ENCODE measurements around the gene CAPS. TPM values are rescaled to one million over a fixed set of nuclear protein-coding genes. Genes with fewer than 3 reads are reported as not detected.

Gene CAPS
- total RNA-seq, 1 donor from 2014 or later, result 30.8 TPM

GRCh38 chr19:5933391-5934068, 19.5 kb downstream of the CAPS start:
- DNase-seq (ENCODE audit: low spot score), result no peak

DNA sequence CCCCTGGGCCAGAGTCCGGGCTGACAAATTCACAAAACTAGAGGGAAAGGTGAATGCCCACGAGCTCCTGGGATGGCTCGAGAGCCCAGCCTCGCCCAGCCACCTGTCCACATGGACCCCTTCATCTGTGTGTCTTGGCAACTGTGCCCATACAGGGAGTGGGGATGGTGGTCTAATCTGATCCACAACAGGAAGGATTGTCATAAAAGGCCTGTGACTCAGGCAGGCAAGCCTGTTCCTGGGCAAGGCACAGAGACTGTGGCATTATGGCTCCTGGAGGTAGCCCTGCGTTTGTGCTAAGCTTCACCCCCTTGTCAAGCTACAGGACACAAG, 20.0 kb downstream of the CAPS start:
- DNase-seq (ENCODE audit: low spot score), result no peak

DNA sequence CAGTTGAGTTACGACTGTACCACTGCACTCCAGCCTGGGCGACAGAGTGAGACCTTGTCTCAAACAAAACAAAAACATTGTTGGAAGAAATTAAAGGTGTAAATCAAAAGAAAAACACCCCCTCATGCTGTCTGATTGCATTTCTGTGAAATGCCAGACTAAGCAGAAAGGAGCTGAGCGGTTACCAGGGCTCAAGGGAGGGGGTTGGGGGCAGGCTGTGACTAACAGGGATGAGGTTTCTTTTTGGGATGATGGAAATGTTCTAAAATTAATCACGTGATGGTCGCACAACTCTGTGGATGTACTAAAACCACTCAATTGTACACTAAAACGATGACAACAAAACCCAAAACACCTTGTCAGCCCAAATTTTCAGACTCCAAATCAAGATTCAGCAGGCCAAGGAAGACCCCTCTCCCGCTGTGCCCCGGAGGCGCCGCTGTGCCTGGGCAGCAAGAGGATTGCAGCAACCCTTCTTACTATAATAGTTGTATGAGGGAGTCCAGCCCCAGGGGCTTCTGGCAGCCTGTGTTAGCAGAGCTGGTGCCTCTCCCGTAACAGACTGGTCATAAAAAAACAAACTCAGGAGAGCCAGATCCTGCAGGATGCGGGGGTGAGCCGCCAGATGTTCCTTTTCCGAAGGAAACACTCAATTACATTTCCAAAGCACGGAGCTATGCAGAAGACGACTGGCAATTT, 20.9 kb downstream of the CAPS start:
- peak; percentile 83 for DNase-seq (ENCODE audit: low spot score)

DNA sequence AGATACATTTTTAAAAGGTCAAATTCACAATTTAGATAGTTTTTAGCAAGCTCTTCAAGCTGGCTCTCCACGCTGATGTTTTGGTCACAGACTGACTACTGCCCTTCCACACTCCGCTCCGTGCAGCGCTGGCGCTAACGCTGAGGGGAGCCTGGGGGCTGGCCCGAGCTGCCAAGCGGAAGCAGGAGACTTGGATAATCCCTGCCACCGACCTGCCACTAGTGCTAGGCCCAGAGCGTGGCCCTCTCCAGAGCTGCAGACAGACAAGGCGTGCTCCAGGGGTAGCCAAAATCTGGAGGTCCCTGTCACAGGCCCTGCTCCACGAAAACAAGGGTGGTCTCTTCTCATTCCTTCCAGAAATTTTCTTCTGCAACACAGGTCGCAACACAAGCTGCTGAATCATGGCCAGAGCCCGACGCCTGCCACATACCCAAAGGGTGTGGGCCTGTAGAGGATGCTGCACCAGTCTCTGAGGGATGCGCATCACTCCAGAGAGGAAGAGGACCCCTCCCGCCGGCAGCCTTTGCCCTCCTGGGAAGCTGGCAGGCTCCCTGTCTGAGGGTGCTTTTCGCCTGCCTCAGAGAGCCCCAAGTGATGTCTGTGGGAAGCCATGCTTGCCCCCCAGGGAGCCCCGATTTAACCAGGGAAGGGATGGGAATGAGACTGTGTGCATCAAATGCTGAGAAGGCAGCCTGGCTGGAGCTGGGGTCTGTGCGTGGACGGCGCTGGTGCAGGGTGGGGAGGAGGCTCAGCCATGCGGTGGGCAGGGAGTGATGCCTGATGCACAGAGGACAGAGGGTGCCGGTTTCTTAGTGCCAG, 21.6 kb downstream of the CAPS start:
- no peak for DNase-seq (ENCODE audit: low spot score)

DNA sequence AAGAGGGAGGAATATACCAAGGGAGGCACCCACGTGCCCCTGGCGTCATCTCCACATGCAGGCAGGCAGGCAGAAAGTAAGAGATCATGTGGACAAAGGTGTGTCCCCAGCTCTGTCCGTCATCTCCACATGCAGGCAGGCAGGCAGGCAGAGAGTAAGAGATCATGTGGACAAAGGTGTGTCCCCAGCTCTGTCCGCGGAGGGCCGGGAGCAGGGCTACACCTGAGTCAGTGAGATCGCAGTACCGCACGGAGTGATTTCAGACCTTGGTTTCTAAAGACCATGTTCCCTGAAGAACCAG, 22.2 kb downstream of the CAPS start:
- DNase-seq (ENCODE audit: low spot score), result no peak

- no peak for DNase-seq (ENCODE audit: low spot score)
Measured at GRCh38 chr19:5937550-5937949, 23.5 kb downstream of the CAPS start.

DNA sequence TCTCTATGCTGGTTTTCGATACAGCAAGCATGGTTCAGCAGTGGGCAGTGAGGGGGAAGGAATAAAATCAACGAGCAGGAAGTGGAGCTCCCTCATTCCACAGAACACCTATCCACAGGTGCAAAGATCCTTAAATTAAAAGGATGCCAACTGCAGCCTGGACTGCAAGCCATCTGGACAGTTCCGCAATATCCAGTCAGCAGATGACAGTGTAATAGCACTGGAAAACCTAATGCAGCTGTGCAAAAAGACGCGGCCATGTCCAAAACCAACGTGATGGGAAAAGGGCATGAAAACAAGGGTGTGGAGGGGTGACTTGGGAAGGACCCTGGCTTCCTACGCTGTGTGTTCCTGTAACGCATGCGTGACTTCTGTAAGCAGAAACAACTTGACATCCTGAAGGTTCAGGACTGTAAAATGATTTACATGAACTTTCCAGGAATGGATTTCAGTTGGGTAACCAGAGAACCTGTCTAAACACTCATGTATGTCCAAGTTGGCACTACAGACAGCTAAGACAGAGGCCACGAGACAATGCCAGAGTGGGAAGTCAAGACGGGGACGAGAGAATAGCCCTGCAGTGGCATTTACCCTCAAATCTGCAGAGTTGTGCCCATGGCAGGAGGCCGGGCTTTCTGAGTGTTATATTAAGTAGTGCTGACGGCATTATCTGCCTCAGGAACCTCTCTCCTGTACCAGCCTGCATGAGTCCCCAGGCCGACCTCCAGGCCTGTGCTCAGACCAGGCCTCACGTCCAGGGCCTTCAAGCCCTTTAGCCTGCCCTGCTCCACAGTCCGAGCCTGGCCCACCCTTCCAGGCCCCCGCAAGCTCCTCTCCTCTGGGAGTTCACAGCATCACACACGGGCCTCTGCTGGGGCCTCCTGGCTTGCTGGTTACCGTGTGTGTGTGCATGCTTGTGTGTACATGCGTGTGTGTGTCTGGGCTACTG, 26.5 kb downstream of the CAPS start:
- DNase-seq (ENCODE audit: low spot score), result no peak

DNA sequence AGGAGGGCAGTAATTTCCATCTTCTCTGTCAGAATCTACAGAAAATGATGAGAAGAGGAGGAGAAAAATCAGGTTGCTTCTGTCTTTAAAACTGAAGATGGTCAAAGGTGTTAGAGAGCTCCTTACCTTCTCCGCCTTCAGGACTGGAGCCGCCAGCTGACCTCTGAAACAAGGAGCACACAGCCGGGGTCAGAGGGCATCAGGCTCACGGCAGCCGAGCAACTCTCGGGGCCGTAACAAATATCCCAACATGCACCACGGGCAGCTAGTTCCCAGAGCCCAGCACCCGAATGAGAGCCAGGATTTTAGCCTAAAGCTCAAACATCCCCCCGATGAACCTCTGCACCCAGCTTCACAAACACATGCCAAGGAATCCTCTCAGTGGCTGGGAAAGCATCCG, 27.6 kb downstream of the CAPS start:
- DNase-seq (ENCODE audit: low spot score), result no peak

GRCh38 chr19:5943045-5943444, 29.0 kb downstream of the CAPS start:
- DNase-seq (ENCODE audit: low spot score), result no peak

- DNase-seq (ENCODE audit: low spot score), result no peak
Measured at GRCh38 chr19:5943623-5944022, 29.6 kb downstream of the CAPS start.

DNA sequence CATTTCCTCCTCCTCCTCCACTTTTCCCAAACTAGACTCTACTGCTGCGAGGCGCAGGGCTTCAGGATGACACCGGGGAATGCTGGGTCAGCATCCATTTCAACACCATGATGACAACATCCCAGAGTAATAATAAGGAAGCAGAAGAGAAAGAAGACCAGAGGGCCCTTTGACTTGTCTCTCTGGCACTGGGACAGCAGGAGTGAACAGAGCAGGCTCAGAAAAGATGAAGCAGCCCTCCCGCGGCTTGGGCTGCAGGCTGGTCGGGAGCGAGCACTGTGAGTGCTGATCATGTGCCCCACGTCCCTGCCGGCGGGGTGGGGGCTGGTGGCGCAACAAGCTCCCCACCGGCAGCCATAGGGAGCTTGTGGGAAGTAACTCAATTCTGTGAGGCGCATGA, 33.4 kb downstream of the CAPS start:
- DNase-seq (ENCODE audit: low spot score), result peak; percentile 94

GRCh38 chr19:5948752-5949564, 34.9 kb downstream of the CAPS start:
- peak; percentile 93 for DNase-seq (ENCODE audit: low spot score)

- DNase-seq (ENCODE audit: low spot score), result no peak
Measured at GRCh38 chr19:5949792-5950305, 35.8 kb downstream of the CAPS start.

GRCh38 chr19:5950741-5951140, 36.7 kb downstream of the CAPS start:
- DNase-seq (ENCODE audit: low spot score), result no peak

DNA sequence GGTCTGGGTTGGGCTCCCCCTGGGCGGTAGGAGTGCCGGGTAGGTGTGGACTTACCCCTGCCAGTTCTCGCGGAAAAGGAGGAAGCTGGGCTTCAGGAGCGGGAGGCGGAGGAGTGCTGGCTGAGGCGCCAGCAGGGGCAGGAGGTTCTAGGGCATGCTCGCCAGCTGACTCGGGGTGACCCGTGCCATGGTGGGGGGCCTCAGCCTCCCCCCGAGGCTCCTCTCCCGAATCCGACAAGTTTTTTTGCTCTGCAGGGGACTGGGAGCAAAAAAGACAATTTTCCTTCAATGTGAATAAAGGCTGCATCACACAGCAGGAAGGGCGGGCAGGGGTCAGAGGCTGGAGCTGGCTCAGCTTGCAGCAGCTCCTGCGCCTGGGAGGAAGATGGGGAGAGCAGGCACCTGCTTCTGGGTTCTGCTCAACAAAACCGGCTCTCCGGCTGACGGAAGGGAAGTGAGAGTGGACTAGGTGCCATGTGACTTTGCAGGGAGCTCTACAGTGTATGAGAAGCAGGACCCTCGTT, 37.3 kb downstream of the CAPS start:
- DNase-seq (ENCODE audit: low spot score), result peak; percentile 59

- no peak for DNase-seq (ENCODE audit: low spot score)
Measured at GRCh38 chr19:5952193-5953029, 38.4 kb downstream of the CAPS start.

DNA sequence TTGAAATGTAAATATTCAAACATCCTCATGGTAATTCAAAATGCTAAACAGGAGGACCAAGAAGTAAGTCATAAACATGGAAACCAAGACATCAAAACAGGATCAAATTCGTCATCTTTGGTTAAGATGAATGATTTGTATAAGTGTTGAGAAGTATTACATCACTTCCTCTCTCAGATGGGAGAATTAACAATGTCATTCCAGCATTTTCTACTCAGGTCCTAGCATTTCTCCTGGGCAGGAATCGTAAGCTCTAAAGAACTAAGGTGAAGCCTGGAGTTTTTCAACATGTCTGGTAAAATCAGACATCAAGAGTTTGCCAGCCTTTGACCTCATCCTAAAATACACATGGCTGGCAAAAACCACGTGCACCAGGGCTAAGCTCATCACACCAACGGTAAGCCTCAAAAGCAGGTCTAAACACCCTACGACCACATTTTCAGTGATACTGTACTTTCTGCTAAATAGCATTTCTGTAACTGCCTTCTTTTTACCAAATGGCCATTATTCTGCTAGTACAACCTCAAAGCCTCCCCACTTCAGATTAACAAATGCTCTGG, 39.1 kb downstream of the CAPS start:
- DNase-seq (ENCODE audit: low spot score), result no peak

- DNase-seq (ENCODE audit: low spot score), result no peak
Measured at GRCh38 chr19:5953680-5954213, 39.7 kb downstream of the CAPS start.

DNA sequence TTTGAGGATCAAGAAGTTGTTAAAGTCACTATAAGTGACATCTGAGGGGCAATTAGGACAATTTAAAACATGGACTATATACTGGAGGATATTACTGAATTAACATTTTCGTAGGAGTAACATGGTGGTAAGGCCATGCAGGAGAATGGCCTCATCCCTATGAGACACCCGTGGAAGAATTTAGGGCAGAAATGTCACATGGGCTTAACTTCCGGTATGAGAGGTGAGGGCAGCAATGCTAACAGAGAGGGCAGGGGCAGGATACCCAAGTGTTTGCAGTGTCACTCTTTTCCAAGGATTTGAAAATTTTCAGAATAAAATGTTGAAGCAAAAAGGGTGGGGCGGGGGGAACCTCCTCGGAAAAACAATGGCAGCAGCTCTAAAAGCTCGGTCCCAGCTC, 40.2 kb downstream of the CAPS start:
- no peak for DNase-seq (ENCODE audit: low spot score)

All from umbilical cord (tissue), 2 donors.